Measurements from ENCODE around the gene CHMP6. TPM values are rescaled to one million over a fixed set of nuclear protein-coding genes. Genes with fewer than 3 reads are reported as not detected.

CHMP6 gene
- total and polyA plus RNA-seq, 10 donors, result 23.0 to 41.1 (median 30.8) TPM

- no peak for DNase-seq
- 3 to 11% (median 7%) methylated on average over 27 to 72 of the region's 72 CpGs for WGBS, 5 donors
- H3K36me3 ChIP-seq, result peaks cover 0 to 21% (median 15%) of the 10 kb centered on the region in 6 donors
- TF ChIP-seq POLR2AphosphoS5 (IDR thresholded peaks at IDR 0.05) (peak; percentile 46 to 60 (median 52)), POLR2A (IDR thresholded peaks at IDR 0.05) (no peak)
- TF ChIP-seq, protein P1, sequence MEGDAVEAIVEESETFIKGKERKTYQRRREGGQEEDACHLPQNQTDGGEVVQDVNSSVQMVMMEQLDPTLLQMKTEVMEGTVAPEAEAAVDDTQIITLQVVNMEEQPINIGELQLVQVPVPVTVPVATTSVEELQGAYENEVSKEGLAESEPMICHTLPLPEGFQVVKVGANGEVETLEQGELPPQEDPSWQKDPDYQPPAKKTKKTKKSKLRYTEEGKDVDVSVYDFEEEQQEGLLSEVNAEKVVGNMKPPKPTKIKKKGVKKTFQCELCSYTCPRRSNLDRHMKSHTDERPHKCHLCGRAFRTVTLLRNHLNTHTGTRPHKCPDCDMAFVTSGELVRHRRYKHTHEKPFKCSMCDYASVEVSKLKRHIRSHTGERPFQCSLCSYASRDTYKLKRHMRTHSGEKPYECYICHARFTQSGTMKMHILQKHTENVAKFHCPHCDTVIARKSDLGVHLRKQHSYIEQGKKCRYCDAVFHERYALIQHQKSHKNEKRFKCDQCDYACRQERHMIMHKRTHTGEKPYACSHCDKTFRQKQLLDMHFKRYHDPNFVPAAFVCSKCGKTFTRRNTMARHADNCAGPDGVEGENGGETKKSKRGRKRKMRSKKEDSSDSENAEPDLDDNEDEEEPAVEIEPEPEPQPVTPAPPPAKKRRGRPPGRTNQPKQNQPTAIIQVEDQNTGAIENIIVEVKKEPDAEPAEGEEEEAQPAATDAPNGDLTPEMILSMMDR (IDR thresholded peaks at IDR 0.05 in 8 of 11, conservative IDR thresholded peaks at IDR 0.05 in 3 of 11), result no peak
- intact Hi-C loops (cut with DNase I; ENCODE audit: low total_unique reads), result no loop called here
- no peak overlapping the region for H3K27ac ChIP-seq
- H3K4me1 ChIP-seq, result peaks cover 9 to 44% (median 30%) of the 10 kb centered on the region in 6 donors
- peak overlapping the region in 5 of 8 donors; percentile 17 to 58 (median 18) for H3K4me3 ChIP-seq
- H3K9me3 ChIP-seq, result no peaks in the 10 kb centered on the region
- peaks cover 0 to 61% (median 25%) of the 10 kb centered on the region in 7 donors for H3K27me3 ChIP-seq (replicated peaks in 1 of 7)
Observed at GRCh38 chr17:81003711-81004475, 12.3 kb downstream of the CHMP6 start.

DNA sequence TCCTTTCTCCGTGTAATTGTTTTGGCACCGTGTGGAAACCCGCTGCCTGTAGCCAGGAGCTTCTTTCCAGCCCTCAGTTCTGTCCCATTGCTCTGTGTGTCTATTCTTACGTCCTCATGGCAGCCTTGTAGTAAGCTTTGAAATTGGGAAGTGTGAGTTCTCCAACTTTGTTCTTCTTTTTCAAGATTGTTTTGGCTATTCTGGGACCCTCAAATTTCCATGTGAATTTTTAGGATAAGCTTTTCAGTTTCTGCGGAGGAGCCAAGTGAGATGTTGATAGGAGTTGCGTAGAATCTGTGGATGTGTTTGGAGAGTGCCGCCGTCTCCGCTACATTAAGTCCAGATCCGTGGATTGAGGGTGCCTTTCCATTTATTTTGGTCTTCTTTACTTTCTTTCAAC lies 15.2 kb downstream of the CHMP6 start:
- no peak for DNase-seq
- no peaks in the 10 kb centered on the region for H3K36me3 ChIP-seq
- TF ChIP-seq, protein P1 (IDR thresholded peaks at IDR 0.05 in 8 of 11, conservative IDR thresholded peaks at IDR 0.05 in 3 of 11), result no peak
- no peak for TF ChIP-seq POLR2AphosphoS5 (IDR thresholded peaks at IDR 0.05)
- TF ChIP-seq POLR2A (IDR thresholded peaks at IDR 0.05), result no peak
- intact Hi-C loops (cut with DNase I; ENCODE audit: low total_unique reads), result no loop called here
- no peak overlapping the region for H3K4me3 ChIP-seq
- no peak overlapping the region for H3K27ac ChIP-seq
- peaks cover 0 to 14% (median 13%) of the 10 kb centered on the region in 8 donors for H3K9me3 ChIP-seq
- 73 to 84% (median 83%) methylated on average over 10 of the region's 10 CpGs for WGBS, 5 donors
- peaks cover 0 to 52% (median 25%) of the 10 kb centered on the region in 7 donors for H3K27me3 ChIP-seq (replicated peaks in 1 of 7)
- H3K4me1 ChIP-seq, result peaks cover 9 to 32% (median 26%) of the 10 kb centered on the region in 6 donors

GRCh38 chr17:81008140-81008539 lies 16.5 kb downstream of the CHMP6 start:
- H3K4me1 ChIP-seq, result peaks cover 5 to 20% (median 16%) of the 10 kb centered on the region in 6 donors
- H3K36me3 ChIP-seq, result no peaks in the 10 kb centered on the region
- H3K27me3 ChIP-seq (replicated peaks in 1 of 7), result peaks cover 0 to 40% (median 22%) of the 10 kb centered on the region in 7 donors
- H3K27ac ChIP-seq, result no peak overlapping the region
- no peak for TF ChIP-seq POLR2A (IDR thresholded peaks at IDR 0.05)
- TF ChIP-seq, protein P1 (IDR thresholded peaks at IDR 0.05 in 8 of 11, conservative IDR thresholded peaks at IDR 0.05 in 3 of 11), result no peak
- no peak for TF ChIP-seq POLR2AphosphoS5 (IDR thresholded peaks at IDR 0.05)
- H3K9me3 ChIP-seq, result peaks cover 0 to 14% (median 13%) of the 10 kb centered on the region in 8 donors
- WGBS, 5 donors, result 83 to 91% (median 88%) methylated on average over 11 of the region's 11 CpGs
- no peak overlapping the region for H3K4me3 ChIP-seq
- DNase-seq, result no peak
- intact Hi-C loops (cut with DNase I; ENCODE audit: low total_unique reads), result no loop called here

GRCh38 chr17:81009136-81009535 lies 17.5 kb downstream of the CHMP6 start:
- no peaks in the 10 kb centered on the region for H3K36me3 ChIP-seq
- TF ChIP-seq POLR2A (IDR thresholded peaks at IDR 0.05) (no peak), POLR2AphosphoS5 (IDR thresholded peaks at IDR 0.05) (no peak)
- TF ChIP-seq, protein P1 (IDR thresholded peaks at IDR 0.05 in 8 of 11, conservative IDR thresholded peaks at IDR 0.05 in 3 of 11), result no peak
- DNase-seq, result no peak
- WGBS, 5 donors, result 63 to 78% (median 71%) methylated on average over 14 of the region's 14 CpGs
- peaks cover 0 to 10% (median 6%) of the 10 kb centered on the region in 6 donors for H3K4me1 ChIP-seq
- H3K27ac ChIP-seq, result no peak overlapping the region
- H3K4me3 ChIP-seq, result no peak overlapping the region
- intact Hi-C loops (cut with DNase I; ENCODE audit: low total_unique reads), result no loop called here
- peaks cover 0 to 30% (median 12%) of the 10 kb centered on the region in 7 donors for H3K27me3 ChIP-seq (replicated peaks in 1 of 7)
- H3K9me3 ChIP-seq, result peaks cover 0 to 14% (median 13%) of the 10 kb centered on the region in 8 donors
